Measurements from ENCODE around the gene PIEZO2.
"Not testable (repeated sequence)": the region's sequence is repeated elsewhere in the genome, so short reads cannot be mapped to it uniquely, and the experiment has no call there.

PIEZO2 gene

GRCh38 chr18:11149441-11150270, at the start of gene PIEZO2:
Gene PIEZO2 (minus strand): TSS chr18:11149569. CDS start chr18:11148588, 981 bp downstream.
- DNase-seq: peak; percentile 92

GRCh38 chr18:11183637-11184036, 34.3 kb upstream of the PIEZO2 start:
- no peak for DNase-seq

GRCh38 chr18:11181629-11182028, 32.3 kb upstream of the PIEZO2 start:
- not testable (repeated sequence) for DNase-seq

GRCh38 chr18:11179959-11180519, 30.7 kb upstream of the PIEZO2 start:
- DNase-seq: no peak

GRCh38 chr18:11178951-11179549, 29.7 kb upstream of the PIEZO2 start:
- DNase-seq: no peak

GRCh38 chr18:11177382-11177781, 28.0 kb upstream of the PIEZO2 start:
- no peak for DNase-seq

GRCh38 chr18:11176481-11176881, 27.1 kb upstream of the PIEZO2 start:
- peak; percentile 74 for DNase-seq

- no peak for DNase-seq
Observed at GRCh38 chr18:11175266-11175979, 26.1 kb upstream of the PIEZO2 start.

GRCh38 chr18:11174179-11174578, 24.8 kb upstream of the PIEZO2 start:
- DNase-seq: not testable (repeated sequence)

GRCh38 chr18:11167778-11168177, 18.4 kb upstream of the PIEZO2 start:
- DNase-seq: no peak

GRCh38 chr18:11165952-11166351, 16.6 kb upstream of the PIEZO2 start:
- DNase-seq: no peak

GRCh38 chr18:11165138-11165537, 15.8 kb upstream of the PIEZO2 start:
- no peak for DNase-seq

GRCh38 chr18:11163665-11164064, 14.3 kb upstream of the PIEZO2 start:
- no peak for DNase-seq

GRCh38 chr18:11162889-11163288, 13.5 kb upstream of the PIEZO2 start:
- DNase-seq: no peak

GRCh38 chr18:11162462-11162861, 13.1 kb upstream of the PIEZO2 start:
- DNase-seq: no peak

- no peak for DNase-seq
Observed at GRCh38 chr18:11160313-11160712, 10.9 kb upstream of the PIEZO2 start.

GRCh38 chr18:11159844-11160243, 10.5 kb upstream of the PIEZO2 start:
- no peak for DNase-seq

GRCh38 chr18:11156978-11157377, 7.6 kb upstream of the PIEZO2 start:
- DNase-seq: no peak

- DNase-seq: peak; percentile 51
Observed at GRCh38 chr18:11155034-11155759, 5.8 kb upstream of the PIEZO2 start.

- DNase-seq: no peak
Observed at GRCh38 chr18:11154368-11154989, 5.1 kb upstream of the PIEZO2 start.

GRCh38 chr18:11153097-11153496, 3.7 kb upstream of the PIEZO2 start:
- DNase-seq: no peak

GRCh38 chr18:11150271-11150615, 874 bp upstream of the PIEZO2 start:
- DNase-seq: no peak

Measured in right hindlimb (tissue), 1 donor.